H1 (cell line): ENCODE results near the gene DCDC2. TPM values are rescaled to one million over a fixed set of nuclear protein-coding genes. Genes with fewer than 3 reads are reported as not detected.

Experiments used
- CTCF ChIA-PET: fragments of 300-600 bp; sonication (Branson Sonifier 250); formaldehyde crosslinking; loops from one replicate; lab custom pipeline; 2021; ENCODE audit not compliant: partially characterized antibody; lab: Charles Lee
- POLR2A ChIA-PET: fragments of 300-600 bp; sonication (Branson Sonifier 250); formaldehyde crosslinking; loops from one replicate; lab custom pipeline; 2021; ENCODE audit warnings: inconsistent platforms; ENCODE audit not compliant: partially characterized antibody; lab: Charles Lee
- DNase-seq, 2 experiments: peaks; one replicate each; pipeline versions ENCODE4 v3.0.0 to v3.0.0-alpha.2; 2010 to 2022; ENCODE audit warnings: low spot score in 2 of 2, low read depth in 1 of 2, mixed read lengths in 1 of 2
- FAIRE-seq: peaks from 2 replicates; lab custom pipeline; 2011; peaks lifted over from hg19 to GRCh38; lab: Jason Lieb, UNC
- H2AFZ ChIP-seq: 2 replicates; pipeline ENCODE4 v1.8.1; 2012; ENCODE audit warnings: low read length, inconsistent platforms
- H2AK5ac ChIP-seq: 2 replicates; pipeline ENCODE4 v1.6.1; 2013; ENCODE audit warnings: low read depth, low read length
- H2BK120ac ChIP-seq: replicated peaks from 2 replicates; pipeline ENCODE3; 2013; ENCODE audit warnings: low read depth, low read length, inconsistent platforms
- H2BK12ac ChIP-seq: 2 replicates; pipeline ENCODE4 v1.6.1; 2013; ENCODE audit warnings: low read depth, low read length
- H2BK15ac ChIP-seq: 2 replicates; pipeline ENCODE4 v1.6.1; 2013; ENCODE audit warnings: low read length
- H2BK20ac ChIP-seq: 2 replicates; pipeline ENCODE4 v1.6.1; 2013; ENCODE audit warnings: low read length
- H2BK5ac ChIP-seq: 2 replicates; pipeline ENCODE4 v1.6.1; 2013; ENCODE audit warnings: low read depth, low read length
- H3K14ac ChIP-seq: 2 replicates; pipeline ENCODE4 v1.6.1; 2013; ENCODE audit warnings: inconsistent platforms; ENCODE audit not compliant: insufficient read length
- H3K18ac ChIP-seq: 2 replicates; pipeline ENCODE4 v1.6.1; 2013; ENCODE audit warnings: low read length; ENCODE audit errors: extremely low read depth
- H3K23ac ChIP-seq: 2 replicates; pipeline ENCODE4 v1.6.1; 2013; ENCODE audit warnings: inconsistent platforms; ENCODE audit not compliant: insufficient read length
- H3K23me2 ChIP-seq: 2 replicates; pipeline ENCODE4 v1.6.1; 2013; ENCODE audit warnings: low read depth, low read length
- H3K27ac ChIP-seq: 2 replicates; pipeline ENCODE4 v1.6.1; 2011; ENCODE audit warnings: low read depth, low read length, inconsistent platforms
- H3K27me3 ChIP-seq, 4 experiments: replicated peaks in 1 of 4; 1 replicate in 1 of 4; 2 replicates in 3 of 4; pipeline versions ENCODE4 v1.6.1 to v1.8.1; 2011 to 2013; ENCODE audit warnings: low read length in 3 of 4, mild to moderate bottlenecking in 3 of 4, inconsistent platforms in 2 of 4, mixed read lengths in 2 of 4, moderate library complexity in 1 of 4; ENCODE audit not compliant: control insufficient read depth in 3 of 4, insufficient read depth in 3 of 4; ENCODE audit errors: extremely low read depth in 1 of 4
- H3K36me3 ChIP-seq, 4 experiments: 2 replicates each; pipeline versions ENCODE4 v1.6.1 to v1.8.1; 2011 to 2013; ENCODE audit warnings: mild to moderate bottlenecking in 4 of 4, low read length in 3 of 4, moderate library complexity in 2 of 4, control low read depth in 1 of 4, inconsistent platforms in 1 of 4; ENCODE audit not compliant: insufficient read depth in 4 of 4, control insufficient read depth in 2 of 4
- H3K4ac ChIP-seq: replicated peaks from 2 replicates; pipeline ENCODE3; 2013; ENCODE audit warnings: low read length, low read depth, mixed read lengths, inconsistent platforms; ENCODE audit not compliant: insufficient read length
- H3K4me1 ChIP-seq, 4 experiments: replicated peaks in 1 of 4; 1 replicate in 1 of 4; 2 replicates in 3 of 4; pipeline versions ENCODE4 v1.6.1 to v1.8.1; 2011 to 2013; ENCODE audit warnings: low read length in 3 of 4, inconsistent platforms in 2 of 4, mixed read lengths in 1 of 4; ENCODE audit not compliant: insufficient read depth in 4 of 4, control insufficient read depth in 3 of 4
- H3K4me2 ChIP-seq, 2 experiments: 2 replicates each; pipeline versions ENCODE4 v1.6.1 to v1.8.1; 2011 to 2013; ENCODE audit warnings: low read depth in 2 of 2, low read length in 2 of 2, control low read depth in 1 of 2, inconsistent platforms in 1 of 2, mild to moderate bottlenecking in 1 of 2; ENCODE audit not compliant: insufficient read depth in 1 of 2
- H3K4me3 ChIP-seq, 4 experiments: fragments of 200-600, 300-600 bp in 1 of 4; sonication (generic), shearing (Covaris generic), sonication (Bioruptor Twin) in 1 of 4; 2 replicates each; pipeline versions ENCODE4 v1.5.1 to v1.8.1; 2011 to 2016; ENCODE audit warnings: low read length in 4 of 4, low read depth in 3 of 4, control low read depth in 2 of 4, inconsistent platforms in 2 of 4, mild to moderate bottlenecking in 2 of 4, mixed read lengths in 1 of 4, moderate library complexity in 1 of 4; ENCODE audit not compliant: insufficient read depth in 2 of 4; ENCODE audit errors: extremely low read depth in 1 of 4
- H3K56ac ChIP-seq: replicated peaks from 2 replicates; pipeline ENCODE3; 2013; ENCODE audit warnings: low read depth, mild to moderate bottlenecking, mixed read lengths, low read length, inconsistent platforms; ENCODE audit not compliant: insufficient read length
- H3K79me1 ChIP-seq: 2 replicates; pipeline ENCODE4 v1.6.1; 2013; ENCODE audit warnings: low read depth, low read length, control low read depth
- H3K79me2 ChIP-seq, 2 experiments: 2 replicates each; pipeline versions ENCODE4 v1.6.1 to v1.8.1; 2012 to 2013; ENCODE audit warnings: low read length in 2 of 2, mild to moderate bottlenecking in 2 of 2, inconsistent platforms in 1 of 2; ENCODE audit not compliant: insufficient read depth in 2 of 2, control insufficient read depth in 1 of 2
- H3K9ac ChIP-seq, 4 experiments: replicated peaks in 1 of 4; 1 replicate in 1 of 4; 2 replicates in 3 of 4; pipeline versions ENCODE4 v1.6.1 to v1.8.1; 2011 to 2013; ENCODE audit warnings: low read depth in 3 of 4, low read length in 3 of 4, control low read depth in 2 of 4, mild to moderate bottlenecking in 2 of 4, moderate library complexity in 2 of 4, inconsistent platforms in 1 of 4; ENCODE audit errors: extremely low read depth in 1 of 4
- H3K9me3 ChIP-seq, 2 experiments: 2 replicates each; pipeline versions ENCODE4 v1.6.1 to v1.8.1; 2012 to 2013; ENCODE audit warnings: mild to moderate bottlenecking in 2 of 2, moderate library complexity in 2 of 2, control low read depth in 1 of 2, inconsistent platforms in 1 of 2, low read depth in 1 of 2, low read length in 1 of 2, mixed read lengths in 1 of 2; ENCODE audit not compliant: insufficient read depth in 2 of 2
- H4K20me1 ChIP-seq, 2 experiments: replicated peaks in 1 of 2; 2 replicates each; pipeline versions ENCODE3 to v1.8.1; 2011 to 2013; ENCODE audit warnings: inconsistent platforms in 2 of 2, low read length in 2 of 2, mild to moderate bottlenecking in 1 of 2; ENCODE audit not compliant: insufficient read depth in 2 of 2, control insufficient read depth in 1 of 2
- H4K5ac ChIP-seq: 2 replicates; pipeline ENCODE4 v1.6.1; 2013; ENCODE audit warnings: low read length, low read depth, mixed read lengths, inconsistent platforms; ENCODE audit not compliant: insufficient read length
- H4K8ac ChIP-seq: 2 replicates; pipeline ENCODE4 v1.8.0; 2013; ENCODE audit warnings: mild to moderate bottlenecking, moderate library complexity, low read length, inconsistent platforms; ENCODE audit not compliant: insufficient read depth; ENCODE audit errors: extremely low read depth
- H4K91ac ChIP-seq: replicated peaks from 2 replicates; pipeline ENCODE3; 2013; ENCODE audit warnings: low read length, mixed read lengths, inconsistent platforms; ENCODE audit not compliant: insufficient read length
- ATF3 ChIP-seq: IDR thresholded peaks from 2 replicates; pipeline ENCODE4 v1.6.1; 2011; ENCODE audit warnings: low read depth, mild to moderate bottlenecking, low read length; ENCODE audit not compliant: insufficient read depth
- BCL11A ChIP-seq, 2 experiments: IDR thresholded peaks; one replicate each; pipeline ENCODE4 v1.6.1; 2011; ENCODE audit warnings: low read depth in 2 of 2, low read length in 2 of 2, mild to moderate bottlenecking in 2 of 2
- CBX5 ChIP-seq: fragments of 300-800, 300-1000 bp; sonication (generic); IDR thresholded peaks from 2 replicates; pipeline ENCODE4 v1.7.1; 2016; ENCODE audit warnings: antibody characterized with exemption, low read length, low read depth
- EGR1 ChIP-seq: IDR thresholded peaks from 2 replicates; pipeline ENCODE4 v1.6.1; 2011; ENCODE audit warnings: low read depth, low read length, borderline replicate concordance
- HDAC2 ChIP-seq, 2 experiments: fragments of 300-600 bp in 1 of 2; sonication (generic) in 1 of 2; IDR thresholded peaks; 2 replicates each; pipeline ENCODE4 v1.6.1; 2011 to 2012; ENCODE audit warnings: low read depth in 2 of 2, low read length in 2 of 2, mild to moderate bottlenecking in 2 of 2, moderate library complexity in 2 of 2, borderline replicate concordance in 1 of 2, inconsistent platforms in 1 of 2
- KDM4A ChIP-seq: IDR thresholded peaks from one replicate; pipeline ENCODE4 v1.7.1; 2012; ENCODE audit warnings: low read depth, mild to moderate bottlenecking, moderate library complexity, low read length, inconsistent platforms; ENCODE audit not compliant: severe bottlenecking
- SAP30 ChIP-seq: fragments of 300-600 bp; sonication (generic); IDR thresholded peaks from 2 replicates; pipeline ENCODE4 v1.7.1; 2012; ENCODE audit warnings: low read length, moderate library complexity, mild to moderate bottlenecking, inconsistent platforms; ENCODE audit not compliant: insufficient read depth, insufficient replicate concordance
- SIRT6 ChIP-seq: IDR thresholded peaks from one replicate; pipeline ENCODE4 v1.7.1; 2012; ENCODE audit warnings: low read length, inconsistent platforms
- TAF7 ChIP-seq: optimal IDR thresholded peaks from 2 replicates; pipeline ENCODE3; 2011; ENCODE audit warnings: low read depth, mild to moderate bottlenecking, inconsistent platforms, low read length, moderate library complexity, borderline replicate concordance
- TCF12 ChIP-seq: IDR thresholded peaks from 2 replicates; pipeline ENCODE4 v1.6.1; 2011; ENCODE audit warnings: low read depth, mild to moderate bottlenecking, low read length
- ZNF274 ChIP-seq: IDR thresholded peaks from 2 replicates; pipeline ENCODE4 v1.7.0; 2012; ENCODE audit warnings: low read length, borderline replicate concordance; ENCODE audit errors: extremely low read depth
- WGBS, 2 experiments: shearing (Covaris generic) in 1 of 2; methylation state at CpG; one replicate each; pipeline versions ENCODE4 v1.1.6 to v1.1.7; 2013 to 2015; ENCODE audit warnings: low lambda C conversion rate in 2 of 2, mixed read lengths in 2 of 2, inconsistent platforms in 1 of 2, low coverage in 1 of 2, missing lambda C conversion rate in 1 of 2; ENCODE audit not compliant: insufficient replicate concordance in 2 of 2, insufficient coverage in 1 of 2, insufficient read length in 1 of 2; ENCODE audit errors: extremely low coverage in 1 of 2, missing lambda C conversion rate in 1 of 2; 5-methylcytosine and 5-hydroxymethylcytosine counted together
- polyA plus RNA-seq, 7 experiments: library from polyadenylated mRNA; depleted of rRNA in 3 of 7; stranded (reverse) in 5 of 7; unstranded in 2 of 7; fragments of >200 nt in 5 of 7; fragments of 200-250 nt in 2 of 7; gene quantifications; 1 replicate in 5 of 7; 2 replicates in 1 of 7; 4 replicates in 1 of 7; pipeline versions ENCODE4 v1.2.1 to v1.2.3, GENCODE V29; 2011 to 2013; ENCODE audit warnings: missing spikeins in 2 of 7, mixed read lengths in 2 of 7
- total RNA-seq: library from RNA; stranded (reverse); fragmentation: NEBNext Ultra II Directional; extraction: Animal tissue kit (Norgen Biotek cat#: 25700); gene quantifications from 2 replicates; pipeline ENCODE4 v1.2.1, GENCODE V29; 2021

Gene DCDC2
- total and polyA plus RNA-seq, 2 of the 8 experiments (the other 6 are each of a cell fraction or from before 2014, with no cell fraction given) = 0.03 to 0.15 TPM

GRCh38 chr6:24394780-24395437 is 37.0 kb upstream of the DCDC2 start:
- Histone ChIP-seq H4K5ac (no peak overlapping the region), H3K4me2 (no peak overlapping the region), H3K23me2 (no peaks in the 10 kb centered on the region), H3K23ac (no peak overlapping the region), H4K8ac (no peak overlapping the region), H3K79me1 (no peaks in the 10 kb centered on the region), H2AFZ (no peak overlapping the region), H3K56ac (no peak overlapping the region), H3K79me2 (no peaks in the 10 kb centered on the region), H3K18ac (no peak overlapping the region), H3K4me1 (peaks cover 0 to 5% (median 3%) of the 10 kb centered on the region in 4 experiments; a peak in 3 of 7 replicates), H2BK15ac (no peak overlapping the region), H3K36me3 (peaks cover 0 to 2% (median 0%) of the 10 kb centered on the region in 4 experiments; a peak in 1 of 8 replicates), H3K9ac (no peak overlapping the region), H4K91ac (no peak overlapping the region), H2BK120ac (no peak overlapping the region), H3K4ac (no peak overlapping the region), H3K27ac (no peak overlapping the region), H2BK12ac (no peak overlapping the region), H2BK20ac (no peak overlapping the region; the same call in 1 of the 2 replicates), H2BK5ac (no peak overlapping the region), H4K20me1 (no peaks in the 10 kb centered on the region), H2AK5ac (no peak overlapping the region), H3K14ac (no peak overlapping the region), H3K4me3 (no peak overlapping the region), H3K27me3 (no peaks in the 10 kb centered on the region), H3K9me3 (peaks cover 14% of the 10 kb centered on the region in 2 experiments)
- 87% methylated on average over 4 of the region's 4 CpGs; no CpG with 5 or more reads in 1 of the 2 experiments for WGBS, 2 experiments
- DNase-seq (no peak), FAIRE-seq (no peak)
- TF ChIP-seq TAF7 (no peak), ZNF274 (no peak), EGR1 (no peak), ATF3 (no peak), CBX5 (no peak), SAP30 (no peak), TCF12 (no peak), KDM4A (no peak), BCL11A (IDR thresholded peaks at IDR 0.05; ENCODE audit: low read depth in 2 of 2, low read length in 2 of 2) (no peak), SIRT6 (no peak), HDAC2 (IDR thresholded peaks at IDR 0.05; ENCODE audit: borderline replicate concordance in 1 of 2, low read depth in 2 of 2, low read length in 2 of 2) (no peak)
- POLR2A ChIA-PET = no interaction called here
- CTCF ChIA-PET = interaction anchor here (1.2 kb wide), 1 partner anchor 112 kb away, joined by 3 read pairs; no protein-coding TSS in a partner anchor
